GM21423 (cell line): ENCODE data around the gene SREBF2.

Experiments
- ATAC-seq: cut with Tn5 transposase; IDR thresholded peaks from one replicate; pipeline ENCODE4 v1.9.1; 2021; ENCODE audit warnings: mild to moderate bottlenecking, moderate library complexity; ENCODE audit not compliant: unreplicated experiment

SREBF2 gene

DNA sequence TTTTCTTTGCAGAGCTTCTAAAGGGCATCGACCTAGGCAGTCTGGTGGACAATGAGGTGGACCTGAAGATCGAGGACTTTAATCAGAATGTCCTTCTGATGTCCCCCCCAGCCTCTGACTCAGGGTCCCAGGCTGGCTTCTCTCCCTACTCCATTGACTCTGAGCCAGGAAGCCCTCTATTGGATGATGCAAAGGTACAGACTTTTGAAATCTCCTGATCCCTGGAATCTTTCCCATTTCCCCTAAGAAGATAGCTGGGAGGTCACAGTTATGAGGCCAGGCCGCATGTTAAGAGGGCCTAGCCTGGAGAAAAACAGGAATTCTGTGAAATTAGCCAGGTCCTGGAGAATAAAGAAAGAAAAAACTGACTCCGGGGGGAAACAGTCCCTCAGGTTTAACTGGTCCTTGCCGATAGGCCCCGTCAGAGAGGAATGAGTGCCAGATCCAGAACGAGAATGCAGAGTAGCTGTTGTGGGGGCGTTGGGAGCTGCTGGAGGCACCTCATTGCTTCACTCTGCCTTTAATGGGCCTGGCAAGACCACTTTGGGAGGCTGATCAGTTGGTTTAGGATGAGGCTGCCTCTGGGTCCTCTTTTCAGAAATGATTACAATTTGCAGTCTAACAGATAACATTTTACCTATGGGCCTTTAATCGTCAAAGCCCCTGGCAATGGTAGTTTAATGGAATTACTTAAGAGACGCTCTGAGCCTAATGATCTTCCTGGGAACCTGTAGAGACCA is 42.8 kb downstream of the SREBF2 start:
- ATAC-seq: no peak

DNA sequence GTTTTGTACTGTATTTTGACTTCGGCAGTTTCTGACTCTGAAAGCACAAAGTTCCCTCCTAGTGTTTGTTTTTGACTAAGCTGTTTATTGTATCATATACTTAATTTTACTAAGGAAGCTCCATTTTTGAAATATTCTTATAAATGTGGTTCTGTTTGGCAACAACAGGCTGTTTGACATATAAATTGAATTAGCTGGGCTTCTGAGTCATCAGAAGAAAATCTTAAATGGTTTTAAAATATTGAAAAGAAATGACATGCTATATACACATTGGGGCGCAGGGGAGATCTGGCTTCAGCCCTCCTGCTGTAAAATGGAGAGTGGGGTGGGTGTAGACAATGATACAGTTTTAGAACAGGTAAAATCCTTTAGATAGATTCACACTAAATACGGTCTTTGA is 43.4 kb downstream of the SREBF2 start:
- ATAC-seq: no peak

- no peak for ATAC-seq
Measured at GRCh38 chr22:41876675-41877074, 43.8 kb downstream of the SREBF2 start.

DNA sequence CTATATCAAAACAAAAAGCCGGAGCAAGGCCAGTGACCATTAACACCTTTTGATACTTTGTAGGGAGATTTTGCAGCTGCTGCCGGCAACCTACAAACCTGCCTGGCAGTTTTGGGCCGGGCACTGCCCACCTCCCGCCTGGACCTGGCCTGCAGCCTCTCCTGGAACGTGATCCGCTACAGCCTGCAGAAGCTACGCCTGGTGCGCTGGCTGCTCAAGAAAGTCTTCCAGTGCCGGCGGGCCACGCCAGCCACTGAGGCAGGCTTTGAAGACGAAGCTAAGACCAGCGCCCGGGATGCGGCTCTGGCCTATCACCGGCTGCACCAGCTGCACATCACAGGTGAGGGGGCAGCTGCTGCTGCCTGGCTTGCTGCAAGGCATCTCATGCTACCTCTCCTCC is 47.7 kb downstream of the SREBF2 start:
- ATAC-seq: no peak

DNA sequence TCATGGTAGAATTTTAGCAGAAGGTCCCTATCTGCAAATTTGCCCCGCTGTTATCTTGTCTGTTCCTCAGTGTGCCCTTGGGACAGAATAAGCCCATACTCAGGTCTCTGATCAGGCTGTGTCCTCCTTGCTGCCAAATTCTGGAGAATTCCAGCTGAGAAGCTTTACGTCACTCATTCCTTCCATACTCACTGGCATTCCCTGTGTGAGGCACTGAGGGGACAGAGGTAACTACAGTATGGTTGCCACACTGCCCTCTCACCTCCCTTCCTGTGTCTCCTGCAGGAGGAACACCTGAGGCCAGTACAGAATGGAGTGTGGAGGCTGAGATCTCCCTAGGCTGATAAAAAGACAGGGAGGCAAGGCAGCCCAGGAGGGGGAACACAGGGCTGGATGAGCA is 50.5 kb downstream of the SREBF2 start:
- ATAC-seq: no peak

- ATAC-seq: no peak
Measured at GRCh38 chr22:41885116-41885515, 52.2 kb downstream of the SREBF2 start.

DNA sequence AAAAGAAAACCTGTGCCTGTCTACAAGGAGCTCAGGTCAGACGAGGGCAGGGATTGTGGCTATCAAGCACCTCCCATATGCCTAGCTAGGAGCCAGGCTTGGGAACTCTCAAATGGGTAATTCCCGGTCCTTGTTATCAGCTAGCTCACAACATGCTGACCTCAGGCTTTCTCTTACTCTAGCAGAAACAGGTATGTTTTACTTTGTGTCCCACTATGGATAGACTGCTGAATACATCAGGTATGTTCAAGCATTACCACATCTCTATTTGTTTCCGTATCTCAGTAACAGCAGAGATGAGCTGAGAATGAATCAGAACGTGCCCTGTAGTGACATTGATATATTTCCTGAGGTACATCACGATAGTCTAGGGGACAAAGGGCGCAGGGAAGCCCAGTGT is 52.6 kb downstream of the SREBF2 start:
- no peak for ATAC-seq

DNA sequence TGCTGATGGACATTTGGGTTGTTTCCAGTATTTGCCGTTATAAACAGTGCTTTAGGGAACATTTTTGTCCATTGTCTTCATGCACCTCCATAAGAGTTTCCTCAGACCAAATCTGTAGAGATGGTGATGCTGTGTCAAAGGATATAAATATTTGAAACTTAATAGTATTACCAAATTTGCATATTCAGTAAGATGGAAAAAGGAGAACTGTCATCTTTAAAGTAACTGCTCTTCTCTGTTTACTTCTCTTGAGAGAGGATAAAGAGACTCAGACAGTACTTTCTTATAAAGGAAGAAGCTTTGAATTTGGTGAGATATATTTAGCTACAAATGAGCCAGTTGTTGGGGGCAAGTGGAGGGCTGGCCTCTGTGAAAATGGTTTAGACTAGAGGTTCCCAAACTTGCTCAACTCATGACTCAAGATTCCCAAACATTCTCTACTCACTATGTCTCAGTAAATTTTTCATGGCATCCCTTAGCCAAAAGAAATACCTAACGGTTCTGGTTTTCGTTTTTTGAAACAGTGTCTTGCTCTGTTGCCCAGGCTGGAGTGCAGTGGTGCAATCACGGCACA is 55.8 kb downstream of the SREBF2 start:
- ATAC-seq: no peak

DNA sequence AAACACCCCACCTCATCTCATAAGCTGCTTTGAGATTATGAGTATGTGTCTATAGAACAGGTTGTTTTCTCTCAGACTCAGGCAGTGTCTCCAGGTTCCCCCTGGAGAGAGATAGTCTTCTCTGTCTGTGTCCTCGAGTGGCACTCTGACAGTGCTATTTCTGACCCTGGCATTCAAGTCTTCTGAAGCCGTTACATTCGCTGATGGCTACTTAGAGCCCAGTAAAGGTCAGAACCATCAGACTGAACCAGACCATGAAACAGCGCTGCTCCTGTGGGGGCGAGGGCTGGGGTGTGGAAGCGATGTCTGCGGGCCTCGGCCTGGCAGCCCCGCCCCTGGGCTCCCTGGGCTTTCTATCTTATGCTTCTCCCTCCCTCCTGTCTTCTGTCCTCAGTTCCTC is 58.5 kb downstream of the SREBF2 start:
- no peak for ATAC-seq

GRCh38 chr22:41892721-41893120 is 59.8 kb downstream of the SREBF2 start:
- ATAC-seq: no peak

DNA sequence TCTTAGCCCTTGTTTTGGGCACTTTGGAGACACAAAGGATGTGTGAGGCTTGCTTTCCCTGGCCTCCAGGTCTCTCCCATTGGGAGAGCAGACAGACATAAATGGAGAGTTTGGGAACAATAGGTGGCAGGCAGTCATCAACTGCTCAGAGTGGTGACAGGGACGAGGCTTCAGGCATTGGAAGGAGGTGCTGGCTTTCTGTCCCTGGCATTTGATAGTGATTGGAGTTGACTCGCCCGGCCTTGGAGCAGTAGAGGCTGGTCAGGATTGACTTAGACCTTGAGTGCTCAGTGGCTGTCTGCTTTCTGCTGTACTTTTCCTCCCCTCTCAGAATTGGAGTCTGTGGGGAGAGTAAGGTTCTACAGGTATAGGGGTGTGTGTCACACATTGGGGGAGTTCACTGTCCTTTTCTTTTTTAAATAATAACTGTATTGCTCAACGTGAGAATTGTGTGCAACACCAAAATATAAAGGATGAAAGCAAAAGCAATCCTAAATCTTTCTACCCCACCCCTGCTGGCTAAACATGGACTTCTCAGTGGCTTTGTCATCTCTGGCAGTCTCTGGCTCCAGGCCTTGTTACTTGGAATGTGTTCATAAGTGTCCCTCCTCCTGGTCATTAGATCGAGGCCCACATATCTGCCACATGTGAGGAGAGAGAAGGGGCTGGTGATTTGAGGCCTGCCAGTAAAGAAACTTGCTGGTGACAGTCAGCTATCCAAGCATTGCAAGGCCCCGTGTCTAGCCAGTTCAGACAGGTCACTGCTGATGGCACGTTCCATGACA is 60.9 kb downstream of the SREBF2 start:
- no peak for ATAC-seq

GRCh38 chr22:41898645-41899044 is 65.7 kb downstream of the SREBF2 start:
- ATAC-seq: no peak

DNA sequence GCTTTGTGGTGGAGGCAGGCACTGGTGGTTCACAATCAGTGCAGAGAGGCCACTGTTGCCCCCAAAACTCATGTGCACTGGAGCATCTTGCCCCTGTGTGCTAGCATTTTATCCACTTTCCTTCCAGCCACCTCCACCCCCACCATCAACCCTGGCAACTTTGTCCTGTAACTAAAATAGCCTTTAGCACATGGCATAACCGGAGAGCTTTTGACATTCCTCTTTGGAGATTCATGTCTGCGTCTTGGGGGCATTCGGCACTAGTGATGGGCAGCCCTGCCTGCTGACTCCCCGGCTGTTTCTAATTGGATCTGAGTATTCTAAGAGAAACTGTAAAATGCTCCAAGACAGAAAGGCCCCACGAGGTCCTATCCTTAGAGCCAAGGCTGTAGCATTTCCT is 66.2 kb downstream of the SREBF2 start:
- no peak for ATAC-seq

DNA sequence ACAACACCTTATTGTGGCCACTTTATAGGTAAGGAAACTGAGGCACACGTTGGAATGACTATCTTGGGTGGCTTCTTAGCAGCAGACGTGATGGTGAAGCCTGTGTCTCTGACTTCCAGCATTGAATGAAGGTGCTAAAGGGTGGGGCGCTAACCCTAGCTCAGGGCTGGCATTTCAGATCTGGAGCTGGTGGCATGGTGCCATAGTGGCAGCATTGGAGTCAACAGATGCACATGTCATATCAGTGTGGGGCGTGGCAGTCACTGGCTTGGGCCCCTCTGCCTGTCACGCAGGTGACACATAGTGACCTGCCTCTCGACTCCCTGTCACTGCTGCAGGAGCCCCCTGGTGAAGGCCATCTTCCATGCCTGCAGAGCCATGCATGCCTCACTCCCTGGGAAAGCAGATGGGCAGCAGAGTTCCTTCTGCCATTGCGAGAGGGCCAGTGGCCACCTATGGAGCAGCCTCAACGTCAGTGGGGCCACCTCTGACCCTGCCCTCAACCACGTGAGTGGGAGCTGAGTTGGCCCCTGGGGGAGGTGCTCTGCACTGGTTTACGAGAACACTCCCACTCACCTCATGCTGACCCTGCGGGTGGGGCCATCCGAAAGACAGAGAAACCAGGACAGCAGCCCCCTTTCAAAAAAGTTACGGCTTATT is 67.2 kb downstream of the SREBF2 start:
- no peak for ATAC-seq

DNA sequence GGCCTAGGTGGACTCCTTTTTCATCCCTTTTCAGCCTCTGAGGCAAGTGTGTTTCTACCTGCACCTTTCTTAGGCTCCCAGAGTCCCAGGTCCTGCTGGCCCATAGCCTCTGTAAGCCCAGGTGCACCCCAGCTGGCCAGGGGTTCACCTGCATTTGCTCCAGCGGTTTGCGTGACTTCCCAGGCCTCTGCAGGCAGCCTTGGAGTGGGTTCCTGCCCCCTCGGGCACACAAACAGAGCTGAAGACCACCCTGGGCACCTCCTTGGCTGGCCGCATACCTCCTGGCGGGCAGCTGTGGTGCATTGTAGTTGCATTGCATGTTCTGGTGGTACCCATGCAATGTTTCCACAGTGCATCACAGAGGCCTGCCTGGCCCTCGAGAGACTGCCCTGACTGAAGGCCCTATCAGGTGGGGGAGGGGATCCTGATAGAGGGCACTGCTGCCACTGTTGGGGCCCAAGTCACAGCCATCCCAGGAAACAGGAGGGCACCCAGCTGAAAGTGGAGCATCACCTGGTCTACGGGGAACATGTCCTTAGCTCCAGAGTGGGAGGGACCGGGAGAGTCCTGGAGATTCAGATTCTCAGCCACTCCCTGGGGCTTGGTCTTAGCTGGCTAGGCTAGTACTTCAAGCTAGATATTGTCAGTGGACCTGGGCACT is 67.9 kb downstream of the SREBF2 start:
- ATAC-seq: no peak

DNA sequence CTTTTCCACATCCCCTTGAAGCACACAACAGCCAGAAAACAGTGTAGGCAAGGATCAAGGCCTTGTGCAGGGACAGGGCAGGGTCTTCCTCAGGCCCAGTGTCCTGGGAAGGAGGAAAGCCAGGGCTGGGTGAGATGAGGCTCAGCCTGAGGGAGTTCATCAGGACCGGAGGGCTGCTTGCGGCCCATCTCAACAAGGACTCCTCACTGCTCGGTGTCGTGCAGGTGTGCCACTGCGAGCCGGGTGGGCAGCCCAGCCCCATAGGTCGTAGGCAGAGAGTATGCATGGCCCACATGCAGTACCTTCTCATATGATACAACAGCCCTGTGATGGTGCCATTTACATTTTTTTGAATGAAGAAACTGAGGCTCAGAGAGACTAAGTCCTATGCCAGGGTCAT is 69.1 kb downstream of the SREBF2 start:
- no peak for ATAC-seq

DNA sequence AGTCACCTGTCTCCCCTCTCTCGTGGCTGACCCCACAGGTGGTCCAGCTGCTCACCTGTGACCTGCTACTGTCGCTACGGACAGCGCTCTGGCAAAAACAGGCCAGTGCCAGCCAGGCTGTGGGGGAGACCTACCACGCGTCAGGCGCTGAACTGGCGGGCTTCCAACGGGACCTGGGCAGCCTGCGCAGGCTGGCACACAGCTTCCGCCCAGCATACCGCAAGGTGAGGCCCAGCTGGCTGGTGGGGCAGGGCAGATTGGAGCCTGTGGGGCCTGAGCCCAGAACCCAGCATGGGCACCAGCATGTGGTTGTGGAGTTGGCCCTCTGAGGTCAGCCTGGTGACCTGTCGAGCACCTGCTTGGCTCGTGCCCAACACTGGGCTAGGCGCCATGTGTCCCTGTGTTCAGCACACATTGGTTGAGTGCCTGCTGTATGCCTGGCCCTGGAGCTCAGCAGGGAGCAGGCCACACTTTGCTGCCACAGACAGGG is 70.1 kb downstream of the SREBF2 start:
- ATAC-seq: no peak

DNA sequence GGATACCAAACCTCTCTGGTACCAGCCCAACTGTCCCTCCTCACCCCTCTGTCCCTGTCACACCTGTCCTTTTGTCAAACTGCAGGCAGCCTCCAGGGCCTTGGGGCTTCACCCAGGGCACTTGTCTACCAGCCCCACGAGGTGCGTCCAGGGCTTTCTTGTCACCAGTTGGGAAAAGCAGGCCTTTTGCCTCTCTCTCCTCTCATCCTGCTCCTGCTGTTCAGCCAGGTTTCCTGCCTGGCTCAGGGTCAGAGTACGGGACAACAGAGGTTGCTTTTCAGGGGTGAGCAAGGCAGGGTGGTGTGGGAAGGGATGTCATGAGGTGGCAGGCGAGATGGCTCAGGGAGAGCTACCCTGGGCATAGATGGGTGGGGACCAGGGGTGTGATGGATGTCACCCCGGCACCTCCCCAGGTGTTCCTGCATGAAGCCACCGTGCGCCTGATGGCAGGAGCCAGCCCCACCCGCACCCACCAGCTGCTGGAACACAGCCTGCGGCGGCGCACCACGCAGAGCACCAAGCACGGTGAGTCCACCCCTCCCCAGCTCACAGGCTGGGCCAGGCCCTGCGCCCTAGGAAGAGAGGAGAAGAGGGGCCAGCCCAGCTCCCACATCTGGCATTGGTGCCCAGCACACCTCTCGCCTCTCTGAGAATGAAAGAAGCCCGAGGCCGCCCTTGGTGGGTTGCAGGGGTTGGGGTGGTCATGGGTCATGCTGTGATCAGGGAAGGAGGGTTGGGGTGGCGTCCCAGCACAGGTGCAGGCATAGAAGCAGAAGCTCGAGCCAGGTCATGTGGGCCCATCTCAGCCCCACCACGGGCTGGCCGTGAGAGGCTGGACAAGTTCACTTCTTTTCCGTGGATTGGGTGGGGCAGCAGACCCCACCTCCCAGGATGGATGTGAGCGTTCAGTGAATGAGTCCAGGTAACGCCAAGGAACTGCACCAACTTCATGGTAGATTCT is 71.8 kb downstream of the SREBF2 start:
- ATAC-seq: no peak

- no peak for ATAC-seq
Measured at GRCh38 chr22:41905411-41906202, 72.7 kb downstream of the SREBF2 start.
